HCT116 (cell line): ENCODE results near the gene GCNT4.

Source experiments
- CBX3 ChIP-seq: IDR thresholded peaks from 2 replicates; pipeline ENCODE4 v1.6.1; 2012; ENCODE audit warnings: low read depth
- EZH2 ChIP-seq: fragments of 200-600 bp; sonication (generic); IDR thresholded peaks from 2 replicates; pipeline ENCODE4 v1.6.1; 2017; ENCODE audit warnings: antibody characterized with exemption, mixed run types
- YY1 ChIP-seq: IDR thresholded peaks from 2 replicates; pipeline ENCODE4 v1.6.1; 2011; ENCODE audit warnings: low read length, low read depth, moderate library complexity, mild to moderate bottlenecking; ENCODE audit not compliant: insufficient replicate concordance; ENCODE audit errors: extremely low read depth
- TF ChIP-seq, protein P1 (sequence below), 3 experiments: fragments of 200-600 bp in 1 of 3; sonication (generic) in 1 of 3; IDR thresholded peaks in 2 of 3; conservative IDR thresholded peaks in 1 of 3; 2 replicates each; pipeline ENCODE4 v1.5.1; 2012 to 2017; ENCODE audit warnings: low read depth in 2 of 3, low read length in 2 of 3, antibody characterized with exemption in 1 of 3, borderline replicate concordance in 1 of 3, control low read depth in 1 of 3, mild to moderate bottlenecking in 1 of 3, mixed read lengths in 1 of 3, mixed run types in 1 of 3, moderate library complexity in 1 of 3; ENCODE audit not compliant: insufficient read depth in 1 of 3
- TF ChIP-seq, protein P2 (sequence below): IDR thresholded peaks from 2 replicates; pipeline ENCODE4 v1.6.1; 2011; ENCODE audit warnings: mild to moderate bottlenecking, low read length, moderate library complexity; ENCODE audit not compliant: insufficient replicate concordance; ENCODE audit errors: extremely low read depth

DNA sequence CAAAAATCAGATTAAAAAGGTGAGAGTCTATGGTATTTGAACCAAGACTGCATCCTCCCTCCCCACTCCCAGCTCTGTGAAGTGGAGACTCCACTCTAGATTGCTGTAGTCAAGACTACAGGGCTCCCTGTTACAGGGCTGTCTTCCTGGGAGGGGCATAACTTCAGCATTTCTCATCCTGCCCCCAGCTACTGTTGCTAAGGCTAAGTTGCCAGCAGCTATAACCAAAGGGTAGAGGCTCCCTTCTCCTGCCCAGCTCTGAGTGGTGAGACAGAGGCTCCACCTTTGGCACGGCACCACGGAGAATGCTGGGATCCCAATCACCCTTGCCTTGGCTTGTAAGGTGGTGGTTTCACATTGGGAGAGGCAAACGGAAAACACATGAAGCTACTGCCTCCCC is 39.2 kb upstream of the GCNT4 start:
- TF ChIP-seq, protein P1, sequence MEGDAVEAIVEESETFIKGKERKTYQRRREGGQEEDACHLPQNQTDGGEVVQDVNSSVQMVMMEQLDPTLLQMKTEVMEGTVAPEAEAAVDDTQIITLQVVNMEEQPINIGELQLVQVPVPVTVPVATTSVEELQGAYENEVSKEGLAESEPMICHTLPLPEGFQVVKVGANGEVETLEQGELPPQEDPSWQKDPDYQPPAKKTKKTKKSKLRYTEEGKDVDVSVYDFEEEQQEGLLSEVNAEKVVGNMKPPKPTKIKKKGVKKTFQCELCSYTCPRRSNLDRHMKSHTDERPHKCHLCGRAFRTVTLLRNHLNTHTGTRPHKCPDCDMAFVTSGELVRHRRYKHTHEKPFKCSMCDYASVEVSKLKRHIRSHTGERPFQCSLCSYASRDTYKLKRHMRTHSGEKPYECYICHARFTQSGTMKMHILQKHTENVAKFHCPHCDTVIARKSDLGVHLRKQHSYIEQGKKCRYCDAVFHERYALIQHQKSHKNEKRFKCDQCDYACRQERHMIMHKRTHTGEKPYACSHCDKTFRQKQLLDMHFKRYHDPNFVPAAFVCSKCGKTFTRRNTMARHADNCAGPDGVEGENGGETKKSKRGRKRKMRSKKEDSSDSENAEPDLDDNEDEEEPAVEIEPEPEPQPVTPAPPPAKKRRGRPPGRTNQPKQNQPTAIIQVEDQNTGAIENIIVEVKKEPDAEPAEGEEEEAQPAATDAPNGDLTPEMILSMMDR (IDR thresholded peaks at IDR 0.05 in 2 of 3, conservative IDR thresholded peaks at IDR 0.05 in 1 of 3; ENCODE audit: borderline replicate concordance in 1 of 3, insufficient read depth in 1 of 3, low read depth in 2 of 3, low read length in 2 of 3) = no peak
- TF ChIP-seq EZH2 (no peak), YY1 (no peak), CBX3 (no peak)
- TF ChIP-seq, protein P2, sequence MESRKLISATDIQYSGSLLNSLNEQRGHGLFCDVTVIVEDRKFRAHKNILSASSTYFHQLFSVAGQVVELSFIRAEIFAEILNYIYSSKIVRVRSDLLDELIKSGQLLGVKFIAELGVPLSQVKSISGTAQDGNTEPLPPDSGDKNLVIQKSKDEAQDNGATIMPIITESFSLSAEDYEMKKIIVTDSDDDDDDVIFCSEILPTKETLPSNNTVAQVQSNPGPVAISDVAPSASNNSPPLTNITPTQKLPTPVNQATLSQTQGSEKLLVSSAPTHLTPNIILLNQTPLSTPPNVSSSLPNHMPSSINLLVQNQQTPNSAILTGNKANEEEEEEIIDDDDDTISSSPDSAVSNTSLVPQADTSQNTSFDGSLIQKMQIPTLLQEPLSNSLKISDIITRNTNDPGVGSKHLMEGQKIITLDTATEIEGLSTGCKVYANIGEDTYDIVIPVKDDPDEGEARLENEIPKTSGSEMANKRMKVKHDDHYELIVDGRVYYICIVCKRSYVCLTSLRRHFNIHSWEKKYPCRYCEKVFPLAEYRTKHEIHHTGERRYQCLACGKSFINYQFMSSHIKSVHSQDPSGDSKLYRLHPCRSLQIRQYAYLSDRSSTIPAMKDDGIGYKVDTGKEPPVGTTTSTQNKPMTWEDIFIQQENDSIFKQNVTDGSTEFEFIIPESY = no peak
